GM12874 (cell line): Measurements from ENCODE around the gene ST8SIA6.

Source experiments
- TF ChIP-seq, protein P1 (sequence below): IDR thresholded peaks from 2 replicates; pipeline ENCODE4 v1.5.1; 2011; ENCODE audit warnings: low read depth, mild to moderate bottlenecking, control low read depth, low read length, moderate library complexity; ENCODE audit not compliant: insufficient read depth

The ST8SIA6 gene

DNA sequence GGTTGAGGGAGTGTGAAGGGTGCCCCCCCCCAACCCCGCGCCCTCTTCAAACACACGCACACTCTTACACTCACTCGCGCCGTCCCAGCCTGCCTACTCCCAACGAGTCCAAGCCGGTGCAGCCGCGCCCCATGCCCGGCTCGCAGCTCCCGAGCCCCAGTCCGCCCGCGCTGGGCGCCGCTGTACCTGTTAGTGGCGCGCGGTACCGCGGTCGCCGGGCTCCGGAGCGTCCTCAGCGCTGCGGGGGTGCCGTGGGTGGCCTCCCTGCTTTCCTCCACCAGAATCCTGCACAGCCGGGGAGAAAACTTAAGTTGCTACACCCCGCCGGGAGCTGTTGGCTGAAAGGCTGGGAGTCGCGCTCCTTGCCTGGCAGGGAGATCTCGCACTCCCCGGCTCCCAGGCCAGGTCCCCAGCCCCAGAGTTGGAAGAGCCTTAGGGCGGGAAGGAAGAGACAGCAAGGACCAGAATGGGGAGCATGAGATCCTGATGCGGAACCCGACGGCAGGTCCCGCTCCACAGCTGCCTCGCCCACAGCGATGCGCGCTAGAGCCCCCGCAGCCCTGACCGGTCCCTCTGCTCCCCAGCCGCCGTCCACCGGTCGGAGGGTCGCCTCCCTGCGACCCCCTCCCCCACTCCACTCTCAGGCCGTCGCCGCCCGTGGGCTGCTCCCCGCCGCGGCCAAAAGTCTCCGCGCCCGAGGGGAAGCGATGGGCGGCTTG, 863 bp downstream of the ST8SIA6 start:
- TF ChIP-seq, protein P1, sequence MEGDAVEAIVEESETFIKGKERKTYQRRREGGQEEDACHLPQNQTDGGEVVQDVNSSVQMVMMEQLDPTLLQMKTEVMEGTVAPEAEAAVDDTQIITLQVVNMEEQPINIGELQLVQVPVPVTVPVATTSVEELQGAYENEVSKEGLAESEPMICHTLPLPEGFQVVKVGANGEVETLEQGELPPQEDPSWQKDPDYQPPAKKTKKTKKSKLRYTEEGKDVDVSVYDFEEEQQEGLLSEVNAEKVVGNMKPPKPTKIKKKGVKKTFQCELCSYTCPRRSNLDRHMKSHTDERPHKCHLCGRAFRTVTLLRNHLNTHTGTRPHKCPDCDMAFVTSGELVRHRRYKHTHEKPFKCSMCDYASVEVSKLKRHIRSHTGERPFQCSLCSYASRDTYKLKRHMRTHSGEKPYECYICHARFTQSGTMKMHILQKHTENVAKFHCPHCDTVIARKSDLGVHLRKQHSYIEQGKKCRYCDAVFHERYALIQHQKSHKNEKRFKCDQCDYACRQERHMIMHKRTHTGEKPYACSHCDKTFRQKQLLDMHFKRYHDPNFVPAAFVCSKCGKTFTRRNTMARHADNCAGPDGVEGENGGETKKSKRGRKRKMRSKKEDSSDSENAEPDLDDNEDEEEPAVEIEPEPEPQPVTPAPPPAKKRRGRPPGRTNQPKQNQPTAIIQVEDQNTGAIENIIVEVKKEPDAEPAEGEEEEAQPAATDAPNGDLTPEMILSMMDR = no peak

DNA sequence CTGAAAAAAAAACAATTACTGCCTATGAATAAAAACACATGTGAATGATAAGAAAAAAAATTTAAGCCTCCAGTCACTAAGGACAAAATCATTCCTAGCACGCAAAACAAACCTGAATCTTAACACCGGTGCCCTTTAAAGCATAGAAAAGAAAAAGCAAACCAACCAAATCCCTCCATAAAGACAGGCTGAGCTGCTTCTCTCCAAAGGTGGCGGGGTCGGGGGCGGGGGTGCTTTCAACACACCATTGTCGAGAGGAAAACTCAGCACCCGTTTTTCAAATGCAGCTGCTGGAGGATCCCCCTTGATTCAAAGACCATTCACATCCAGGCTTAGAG, 1.4 kb downstream of the ST8SIA6 start:
- TF ChIP-seq, protein P1 = no peak

DNA sequence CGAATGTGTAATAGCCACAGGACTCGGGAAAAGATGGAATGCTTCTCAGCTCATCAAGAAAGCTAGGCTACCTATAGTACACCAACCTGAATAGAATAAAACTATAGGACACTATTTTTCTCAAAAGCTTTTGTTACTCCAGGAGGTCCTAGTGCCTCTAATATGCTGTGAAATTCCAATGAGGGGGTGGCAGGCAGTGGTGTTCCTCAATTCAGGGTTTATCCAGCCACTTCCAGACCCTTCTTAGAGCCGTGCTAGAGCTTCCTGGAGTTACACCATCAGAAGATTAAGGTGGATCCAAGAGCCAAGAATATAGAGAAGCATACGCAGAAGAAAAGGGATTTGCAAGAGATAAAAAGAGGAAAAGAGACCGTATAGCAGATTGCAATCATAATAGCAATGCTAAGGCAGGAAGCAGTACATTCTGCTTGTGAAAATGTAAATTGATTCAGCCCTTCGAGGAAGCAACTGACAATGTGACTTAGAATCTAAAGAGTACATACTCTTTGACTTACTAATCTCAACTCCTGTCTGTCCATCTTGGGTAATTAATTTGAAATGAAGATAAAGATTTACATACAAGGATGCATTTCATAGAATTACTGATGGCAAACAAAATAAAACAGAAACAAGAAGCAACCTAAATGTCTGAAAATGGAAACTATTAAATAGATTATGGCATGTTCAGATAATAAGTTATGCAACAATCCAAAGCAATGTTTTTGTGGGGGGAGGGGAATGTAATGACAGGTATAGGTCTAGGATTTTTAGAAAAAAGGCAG, 2.1 kb downstream of the ST8SIA6 start:
- TF ChIP-seq, protein P1 = no peak

DNA sequence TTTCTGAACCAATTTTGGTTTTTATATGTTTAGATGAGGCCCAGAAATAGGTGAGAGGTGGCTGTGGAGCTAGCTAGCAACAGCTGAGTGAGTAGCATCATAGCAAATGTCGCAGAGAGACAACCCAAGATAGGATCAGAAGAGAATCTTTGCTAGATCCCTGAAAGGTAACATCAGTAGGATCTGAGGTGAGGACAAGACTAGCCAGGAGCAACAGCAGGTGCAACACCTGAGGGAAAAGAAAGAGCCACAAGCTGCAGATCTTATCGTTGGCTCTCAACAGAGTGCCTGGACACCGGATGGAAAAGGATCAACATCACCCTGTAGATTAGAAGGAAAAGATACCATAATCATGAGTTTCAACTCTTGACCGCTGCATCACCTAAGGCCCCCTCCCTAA, 4.4 kb downstream of the ST8SIA6 start:
- TF ChIP-seq, protein P1 = no peak

DNA sequence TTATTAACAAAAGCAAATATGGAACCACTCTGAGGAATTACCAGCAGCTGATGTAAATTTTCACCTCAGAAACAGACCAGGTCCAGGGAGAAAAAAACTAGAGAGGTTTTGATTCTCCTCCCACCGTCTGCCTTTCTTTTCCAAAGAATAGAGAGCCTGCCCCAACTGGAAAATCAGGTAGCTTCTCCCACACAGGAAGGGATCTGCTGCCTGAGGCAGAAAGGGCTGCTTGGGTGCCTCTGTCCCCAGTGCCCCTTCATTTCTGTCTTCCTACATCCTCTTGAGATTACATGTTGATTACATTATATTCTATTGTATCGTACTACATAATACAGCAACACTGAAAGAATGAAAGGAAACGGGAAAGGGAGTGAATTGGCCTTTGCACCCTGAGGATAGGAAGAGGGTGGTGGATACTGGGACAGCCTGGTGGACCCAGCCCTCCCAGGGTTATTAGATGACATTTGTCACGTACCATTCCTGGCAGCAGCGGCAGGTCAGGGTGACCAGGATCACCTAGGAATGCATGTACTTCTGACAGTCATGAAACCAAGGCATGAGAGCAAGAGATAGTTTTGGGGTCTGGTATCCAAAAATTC, 8.9 kb downstream of the ST8SIA6 start:
- TF ChIP-seq, protein P1 = no peak

DNA sequence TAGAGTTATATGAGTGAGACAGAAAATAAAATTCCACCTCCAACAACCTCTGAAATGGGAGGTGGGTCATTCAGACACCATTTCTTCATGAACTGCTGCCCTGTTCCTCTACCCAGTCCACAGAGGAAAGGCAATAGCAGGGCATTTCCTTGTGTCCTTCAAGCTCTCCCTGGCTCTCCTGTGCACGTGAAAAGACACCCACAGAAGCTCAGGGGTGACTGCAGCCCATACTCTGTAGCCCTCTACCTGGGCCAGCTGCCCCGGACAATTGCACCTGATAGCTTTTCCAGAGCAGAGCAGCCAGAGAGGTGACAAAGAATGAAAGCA, 10.0 kb downstream of the ST8SIA6 start:
- TF ChIP-seq, protein P1 = no peak

DNA sequence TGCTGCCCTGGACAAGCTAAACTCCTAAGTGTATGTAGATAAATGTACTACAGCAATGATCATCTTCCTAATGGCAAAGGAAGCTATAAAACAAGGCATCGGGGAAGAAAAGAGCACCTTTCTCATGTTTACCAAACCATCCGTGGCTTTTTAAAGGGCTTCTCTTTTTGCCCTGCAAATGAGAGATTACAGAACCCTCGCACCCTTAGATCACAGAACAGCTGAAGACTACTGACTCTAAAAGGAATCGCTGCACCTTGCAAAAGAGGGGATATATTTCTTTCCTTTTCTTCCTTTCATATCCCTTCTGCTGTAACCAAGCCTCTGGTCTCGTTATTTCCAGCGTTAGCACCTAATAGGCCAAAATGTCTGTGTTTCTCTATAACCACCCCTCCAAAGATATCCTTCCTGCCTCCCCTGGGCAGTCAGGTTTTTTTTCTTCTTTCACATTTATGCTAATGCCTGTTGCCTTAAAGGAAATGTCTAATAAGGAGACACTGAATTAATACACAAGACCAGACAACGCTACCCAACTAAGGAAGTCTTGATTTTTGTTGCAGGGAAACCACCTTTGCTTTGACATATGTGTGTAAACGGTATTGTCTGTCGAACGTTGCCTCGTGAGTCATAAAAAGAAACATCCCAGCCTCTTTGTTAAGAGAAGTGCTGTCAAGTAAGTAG, 10.5 kb downstream of the ST8SIA6 start:
- TF ChIP-seq, protein P1 = no peak
